ENCODE data around the gene RPL22. TPM values are rescaled to one million over a fixed set of nuclear protein-coding genes. Genes with fewer than 3 reads are reported as not detected.

Gene RPL22
- total RNA-seq, 1 experiment from 2014 or later: 441 TPM

DNA sequence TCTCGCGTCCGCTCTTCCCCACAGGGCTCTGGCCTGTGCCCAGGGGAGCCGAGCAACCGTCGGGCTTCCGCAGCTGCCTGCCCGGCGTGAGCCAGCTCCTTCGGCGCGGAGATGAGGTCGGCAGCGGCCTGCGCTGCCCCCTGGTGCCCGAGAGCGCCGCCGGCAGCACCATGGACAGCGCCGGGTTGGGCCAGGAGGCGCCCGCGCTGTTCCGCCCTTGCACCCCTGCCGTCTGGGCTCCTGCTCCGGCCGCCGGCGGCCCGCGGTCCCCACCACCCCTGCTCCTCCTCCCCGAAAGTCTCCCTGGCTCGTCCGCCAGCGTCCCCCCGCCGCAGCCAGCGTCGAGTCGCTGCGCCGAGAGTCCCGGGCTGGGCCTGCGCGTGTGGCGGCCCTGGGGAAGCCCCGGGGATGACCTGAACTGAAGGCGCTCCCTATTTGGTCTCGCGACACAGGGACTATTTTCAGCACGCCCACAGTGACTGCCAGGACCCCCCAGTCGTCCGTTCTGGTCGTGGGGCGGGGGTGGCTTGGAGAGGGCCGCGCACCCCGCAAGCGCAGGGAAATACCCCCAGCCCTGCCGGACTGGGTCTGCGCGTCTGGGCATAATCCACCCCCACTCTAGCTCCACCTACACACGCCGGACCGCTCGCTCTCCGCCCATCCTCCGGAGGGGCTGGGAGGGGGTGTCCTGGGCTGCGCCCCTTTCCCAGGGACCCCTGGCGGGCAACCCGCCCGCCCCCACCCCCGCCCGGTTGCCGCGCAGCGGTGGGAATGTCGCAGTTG, 45.9 kb upstream of the RPL22 start:
- H3K36me3 Mint-ChIP-seq: no peaks in the 10 kb centered on the region
- peak; percentile 89 for DNase-seq (ENCODE audit: low spot score)
- POLR2A ChIA-PET: interaction anchor here (0.5 to 4.8 kb wide), 8 partner anchors 8 to 175 kb away, joined by 3 to 22 read pairs (median 4); partner anchors contain the start of genes HES2 and ICMT
- peaks cover 38% of the 10 kb centered on the region for H3K27me3 Mint-ChIP-seq (ENCODE audit: low read depth)
- H3K9me3 Mint-ChIP-seq: no peaks in the 10 kb centered on the region
- peaks cover 33% of the 10 kb centered on the region for H3K4me1 Mint-ChIP-seq
- ATAC-seq: peak; percentile 7
- H3K27ac Mint-ChIP-seq: no peak overlapping the region
- CTCF ChIA-PET: interaction anchor here (0.6 to 21.4 kb wide), 50 partner anchors 9 to 798 kb away, joined by 3 to 489 read pairs (median 6); partner anchors contain the start of genes ESPN, GPR153, HES2 and ICMT
- peak overlapping the region; percentile 81 for H3K4me3 Mint-ChIP-seq
- TF ChIP-seq, protein P1, sequence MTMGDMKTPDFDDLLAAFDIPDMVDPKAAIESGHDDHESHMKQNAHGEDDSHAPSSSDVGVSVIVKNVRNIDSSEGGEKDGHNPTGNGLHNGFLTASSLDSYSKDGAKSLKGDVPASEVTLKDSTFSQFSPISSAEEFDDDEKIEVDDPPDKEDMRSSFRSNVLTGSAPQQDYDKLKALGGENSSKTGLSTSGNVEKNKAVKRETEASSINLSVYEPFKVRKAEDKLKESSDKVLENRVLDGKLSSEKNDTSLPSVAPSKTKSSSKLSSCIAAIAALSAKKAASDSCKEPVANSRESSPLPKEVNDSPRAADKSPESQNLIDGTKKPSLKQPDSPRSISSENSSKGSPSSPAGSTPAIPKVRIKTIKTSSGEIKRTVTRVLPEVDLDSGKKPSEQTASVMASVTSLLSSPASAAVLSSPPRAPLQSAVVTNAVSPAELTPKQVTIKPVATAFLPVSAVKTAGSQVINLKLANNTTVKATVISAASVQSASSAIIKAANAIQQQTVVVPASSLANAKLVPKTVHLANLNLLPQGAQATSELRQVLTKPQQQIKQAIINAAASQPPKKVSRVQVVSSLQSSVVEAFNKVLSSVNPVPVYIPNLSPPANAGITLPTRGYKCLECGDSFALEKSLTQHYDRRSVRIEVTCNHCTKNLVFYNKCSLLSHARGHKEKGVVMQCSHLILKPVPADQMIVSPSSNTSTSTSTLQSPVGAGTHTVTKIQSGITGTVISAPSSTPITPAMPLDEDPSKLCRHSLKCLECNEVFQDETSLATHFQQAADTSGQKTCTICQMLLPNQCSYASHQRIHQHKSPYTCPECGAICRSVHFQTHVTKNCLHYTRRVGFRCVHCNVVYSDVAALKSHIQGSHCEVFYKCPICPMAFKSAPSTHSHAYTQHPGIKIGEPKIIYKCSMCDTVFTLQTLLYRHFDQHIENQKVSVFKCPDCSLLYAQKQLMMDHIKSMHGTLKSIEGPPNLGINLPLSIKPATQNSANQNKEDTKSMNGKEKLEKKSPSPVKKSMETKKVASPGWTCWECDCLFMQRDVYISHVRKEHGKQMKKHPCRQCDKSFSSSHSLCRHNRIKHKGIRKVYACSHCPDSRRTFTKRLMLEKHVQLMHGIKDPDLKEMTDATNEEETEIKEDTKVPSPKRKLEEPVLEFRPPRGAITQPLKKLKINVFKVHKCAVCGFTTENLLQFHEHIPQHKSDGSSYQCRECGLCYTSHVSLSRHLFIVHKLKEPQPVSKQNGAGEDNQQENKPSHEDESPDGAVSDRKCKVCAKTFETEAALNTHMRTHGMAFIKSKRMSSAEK (CRISPR knock-in tag; IDR thresholded peaks at IDR 0.05; ENCODE audit: borderline replicate concordance): no peak
- TF ChIP-seq ATF6 (CRISPR knock-in tag; IDR thresholded peaks at IDR 0.05) (no peak; the same call in 1 of the 2 replicates), ZBTB21 (CRISPR knock-in tag; IDR thresholded peaks at IDR 0.05; ENCODE audit: borderline replicate concordance) (peak; percentile 90), PREB (CRISPR knock-in tag; IDR thresholded peaks at IDR 0.05; ENCODE audit: borderline replicate concordance) (peak; percentile 94), MYBL2 (CRISPR knock-in tag; IDR thresholded peaks at IDR 0.05) (peak; percentile 93), GRHL2 (CRISPR knock-in tag; IDR thresholded peaks at IDR 0.05; ENCODE audit: insufficient replicate concordance, severe bottlenecking) (no peak), FOXJ3 (CRISPR knock-in tag; IDR thresholded peaks at IDR 0.05; ENCODE audit: borderline replicate concordance) (no peak), HMGA2 (CRISPR knock-in tag; IDR thresholded peaks at IDR 0.05) (no peak), IRF1 (CRISPR knock-in tag; IDR thresholded peaks at IDR 0.05) (peak; percentile 95), ZNF281 (CRISPR knock-in tag; IDR thresholded peaks at IDR 0.05) (peak; percentile 96), PRRX2 (CRISPR knock-in tag; IDR thresholded peaks at IDR 0.05) (no peak), JAZF1 (CRISPR knock-in tag; IDR thresholded peaks at IDR 0.05) (no peak)
- TF ChIP-seq, protein P2, sequence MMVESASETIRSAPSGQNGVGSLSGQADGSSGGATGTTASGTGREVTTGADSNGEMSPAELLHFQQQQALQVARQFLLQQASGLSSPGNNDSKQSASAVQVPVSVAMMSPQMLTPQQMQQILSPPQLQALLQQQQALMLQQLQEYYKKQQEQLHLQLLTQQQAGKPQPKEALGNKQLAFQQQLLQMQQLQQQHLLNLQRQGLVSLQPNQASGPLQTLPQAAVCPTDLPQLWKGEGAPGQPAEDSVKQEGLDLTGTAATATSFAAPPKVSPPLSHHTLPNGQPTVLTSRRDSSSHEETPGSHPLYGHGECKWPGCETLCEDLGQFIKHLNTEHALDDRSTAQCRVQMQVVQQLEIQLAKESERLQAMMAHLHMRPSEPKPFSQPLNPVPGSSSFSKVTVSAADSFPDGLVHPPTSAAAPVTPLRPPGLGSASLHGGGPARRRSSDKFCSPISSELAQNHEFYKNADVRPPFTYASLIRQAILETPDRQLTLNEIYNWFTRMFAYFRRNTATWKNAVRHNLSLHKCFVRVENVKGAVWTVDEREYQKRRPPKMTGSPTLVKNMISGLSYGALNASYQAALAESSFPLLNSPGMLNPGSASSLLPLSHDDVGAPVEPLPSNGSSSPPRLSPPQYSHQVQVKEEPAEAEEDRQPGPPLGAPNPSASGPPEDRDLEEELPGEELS (CRISPR knock-in tag; IDR thresholded peaks at IDR 0.05): peak; percentile 99
- TF ChIP-seq, protein P3, sequence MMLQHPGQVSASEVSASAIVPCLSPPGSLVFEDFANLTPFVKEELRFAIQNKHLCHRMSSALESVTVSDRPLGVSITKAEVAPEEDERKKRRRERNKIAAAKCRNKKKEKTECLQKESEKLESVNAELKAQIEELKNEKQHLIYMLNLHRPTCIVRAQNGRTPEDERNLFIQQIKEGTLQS (CRISPR knock-in tag; conservative IDR thresholded peaks at IDR 0.05): peak; percentile 39; the same call in 1 of the 2 replicates
- TF ChIP-seq, protein P4, sequence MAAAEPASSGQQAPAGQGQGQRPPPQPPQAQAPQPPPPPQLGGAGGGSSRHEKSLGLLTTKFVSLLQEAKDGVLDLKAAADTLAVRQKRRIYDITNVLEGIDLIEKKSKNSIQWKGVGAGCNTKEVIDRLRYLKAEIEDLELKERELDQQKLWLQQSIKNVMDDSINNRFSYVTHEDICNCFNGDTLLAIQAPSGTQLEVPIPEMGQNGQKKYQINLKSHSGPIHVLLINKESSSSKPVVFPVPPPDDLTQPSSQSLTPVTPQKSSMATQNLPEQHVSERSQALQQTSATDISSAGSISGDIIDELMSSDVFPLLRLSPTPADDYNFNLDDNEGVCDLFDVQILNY (CRISPR knock-in tag; IDR thresholded peaks at IDR 0.05): peak; percentile 89
- TF ChIP-seq, protein P5, sequence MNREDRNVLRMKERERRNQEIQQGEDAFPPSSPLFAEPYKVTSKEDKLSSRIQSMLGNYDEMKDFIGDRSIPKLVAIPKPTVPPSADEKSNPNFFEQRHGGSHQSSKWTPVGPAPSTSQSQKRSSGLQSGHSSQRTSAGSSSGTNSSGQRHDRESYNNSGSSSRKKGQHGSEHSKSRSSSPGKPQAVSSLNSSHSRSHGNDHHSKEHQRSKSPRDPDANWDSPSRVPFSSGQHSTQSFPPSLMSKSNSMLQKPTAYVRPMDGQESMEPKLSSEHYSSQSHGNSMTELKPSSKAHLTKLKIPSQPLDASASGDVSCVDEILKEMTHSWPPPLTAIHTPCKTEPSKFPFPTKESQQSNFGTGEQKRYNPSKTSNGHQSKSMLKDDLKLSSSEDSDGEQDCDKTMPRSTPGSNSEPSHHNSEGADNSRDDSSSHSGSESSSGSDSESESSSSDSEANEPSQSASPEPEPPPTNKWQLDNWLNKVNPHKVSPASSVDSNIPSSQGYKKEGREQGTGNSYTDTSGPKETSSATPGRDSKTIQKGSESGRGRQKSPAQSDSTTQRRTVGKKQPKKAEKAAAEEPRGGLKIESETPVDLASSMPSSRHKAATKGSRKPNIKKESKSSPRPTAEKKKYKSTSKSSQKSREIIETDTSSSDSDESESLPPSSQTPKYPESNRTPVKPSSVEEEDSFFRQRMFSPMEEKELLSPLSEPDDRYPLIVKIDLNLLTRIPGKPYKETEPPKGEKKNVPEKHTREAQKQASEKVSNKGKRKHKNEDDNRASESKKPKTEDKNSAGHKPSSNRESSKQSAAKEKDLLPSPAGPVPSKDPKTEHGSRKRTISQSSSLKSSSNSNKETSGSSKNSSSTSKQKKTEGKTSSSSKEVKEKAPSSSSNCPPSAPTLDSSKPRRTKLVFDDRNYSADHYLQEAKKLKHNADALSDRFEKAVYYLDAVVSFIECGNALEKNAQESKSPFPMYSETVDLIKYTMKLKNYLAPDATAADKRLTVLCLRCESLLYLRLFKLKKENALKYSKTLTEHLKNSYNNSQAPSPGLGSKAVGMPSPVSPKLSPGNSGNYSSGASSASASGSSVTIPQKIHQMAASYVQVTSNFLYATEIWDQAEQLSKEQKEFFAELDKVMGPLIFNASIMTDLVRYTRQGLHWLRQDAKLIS (CRISPR knock-in tag; IDR thresholded peaks at IDR 0.05; ENCODE audit: borderline replicate concordance): peak; percentile 81; the same call in 1 of the 2 replicates
